ENCODE results near the gene STAMBPL1.

The STAMBPL1 gene

DNA sequence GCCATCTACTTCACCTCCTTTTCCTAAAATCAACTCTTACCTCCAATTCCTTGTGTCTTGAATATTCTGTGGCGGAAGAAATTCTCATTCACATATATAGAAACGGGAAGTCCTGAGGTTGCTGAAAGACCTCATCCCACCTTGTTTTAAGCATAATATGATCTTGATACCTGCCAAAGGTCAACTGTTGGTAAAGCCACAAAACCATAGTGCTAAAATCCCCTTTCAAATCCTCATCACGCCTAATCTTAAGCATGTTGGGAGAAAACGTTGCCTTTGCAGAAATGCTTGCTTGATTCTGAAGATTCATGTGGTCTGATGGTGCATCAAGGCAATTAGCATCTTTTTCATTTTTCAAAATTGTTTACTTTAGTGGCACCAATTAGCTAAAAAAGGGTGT, 36.9 kb upstream of the STAMBPL1 start:
- Mint-ChIP-seq H3K27me3 (peaks cover 0 to 7% of the 10 kb centered on the region in 2 donors), H3K4me3 (no peak overlapping the region), H3K9me3 (no peaks in the 10 kb centered on the region), H3K36me3 (ENCODE audit: insufficient read depth) (no peaks in the 10 kb centered on the region), H3K4me1 (ENCODE audit: low read depth in 2 of 2) (peaks cover 0 to under 1% of the 10 kb centered on the region in 2 donors), H3K27ac (no peak overlapping the region)
- ATAC-seq (replicated peaks), result no peak
- DNase-seq, result no peak

DNA sequence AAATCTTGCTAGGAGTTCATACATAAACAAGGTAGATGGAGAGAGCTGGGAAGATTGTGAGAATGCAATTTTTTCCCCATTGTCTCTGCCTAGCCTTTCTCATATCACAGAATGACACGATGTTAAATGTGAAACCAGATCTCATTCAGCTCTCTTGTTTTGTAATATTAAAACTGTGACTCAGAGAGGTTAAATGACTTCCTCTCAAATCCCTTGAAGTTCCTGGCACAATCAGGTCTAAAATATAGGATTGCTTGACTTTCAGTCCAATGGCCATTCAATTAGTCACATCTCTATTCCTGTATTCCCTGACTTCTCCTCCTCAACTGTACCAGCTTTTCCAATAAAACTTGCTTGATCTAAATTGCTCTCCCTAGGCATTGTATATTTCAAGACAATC, 31.5 kb upstream of the STAMBPL1 start:
- no peaks in the 10 kb centered on the region for H3K9me3 Mint-ChIP-seq

DNA sequence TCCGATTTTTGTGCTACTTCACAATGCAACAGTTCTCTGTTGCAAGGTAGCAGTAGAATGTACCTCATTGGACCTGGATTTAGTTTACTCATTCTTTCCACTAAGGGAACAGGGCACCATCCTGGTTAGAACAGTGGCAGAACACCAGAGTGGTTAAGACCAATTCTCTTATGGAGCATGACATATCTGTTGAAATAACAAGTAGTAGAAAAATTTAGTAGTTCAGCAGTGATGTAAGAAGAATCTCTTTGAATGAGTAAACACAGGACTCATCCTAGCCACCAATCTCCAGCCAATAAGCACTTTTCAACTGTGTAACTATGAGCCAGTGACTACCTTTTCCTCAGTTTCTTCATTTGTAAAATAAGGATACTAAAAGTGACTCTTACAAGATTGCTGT, 30.8 kb upstream of the STAMBPL1 start:
- no peak for ATAC-seq (replicated peaks)
- H3K36me3 Mint-ChIP-seq (ENCODE audit: insufficient read depth), result no peaks in the 10 kb centered on the region
- no peaks in the 10 kb centered on the region for H3K9me3 Mint-ChIP-seq
- DNase-seq, result no peak
- H3K27ac Mint-ChIP-seq, result no peak overlapping the region
- no peak overlapping the region for H3K4me3 Mint-ChIP-seq
- peaks cover 3% of the 10 kb centered on the region in 2 donors for H3K4me1 Mint-ChIP-seq (ENCODE audit: low read depth in 2 of 2)
- H3K27me3 Mint-ChIP-seq, result peaks cover 0 to 7% of the 10 kb centered on the region in 2 donors

More for the DNA sequence above, 31.5 kb upstream of the STAMBPL1 start:
- H3K4me3 Mint-ChIP-seq, result no peak overlapping the region
- peaks cover 0 to 7% of the 10 kb centered on the region in 2 donors for H3K27me3 Mint-ChIP-seq
- no peak overlapping the region for H3K27ac Mint-ChIP-seq
- H3K36me3 Mint-ChIP-seq (ENCODE audit: insufficient read depth), result no peaks in the 10 kb centered on the region
- peaks cover 3% of the 10 kb centered on the region in 2 donors for H3K4me1 Mint-ChIP-seq (ENCODE audit: low read depth in 2 of 2)
- ATAC-seq (replicated peaks) (no peak), DNase-seq (no peak)

GRCh38 chr10:88850712-88851111, 29.3 kb upstream of the STAMBPL1 start:
- H3K27ac Mint-ChIP-seq, result no peak overlapping the region

GRCh38 chr10:88851706-88852105, 28.3 kb upstream of the STAMBPL1 start, which contains the start of gene ANKRD22:
TSS of gene ANKRD22 (minus strand) at chr10:88851844. CDS start at chr10:88851607, 237 bp downstream.
- H3K27ac Mint-ChIP-seq, result no peak within 1 kb of the TSS
- no peak for ATAC-seq (replicated peaks)
- DNase-seq, result no peak
- no peaks in the 10 kb centered on the region for H3K36me3 Mint-ChIP-seq (ENCODE audit: insufficient read depth)
- H3K9me3 Mint-ChIP-seq, result no peaks in the 10 kb centered on the region
- H3K4me1 Mint-ChIP-seq (ENCODE audit: low read depth in 2 of 2), result peaks cover 3% of the 10 kb centered on the region in 2 donors
- H3K27me3 Mint-ChIP-seq, result peaks cover 0 to 7% of the 10 kb centered on the region in 2 donors
- H3K4me3 Mint-ChIP-seq, result no peak within 1 kb of the TSS

More at GRCh38 chr10:88850712-88851111, 29.3 kb upstream of the STAMBPL1 start:
- ATAC-seq (replicated peaks) (no peak), DNase-seq (no peak)
- Mint-ChIP-seq H3K4me3 (no peak overlapping the region), H3K9me3 (no peaks in the 10 kb centered on the region), H3K27me3 (peaks cover 0 to 2% of the 10 kb centered on the region in 2 donors), H3K36me3 (ENCODE audit: insufficient read depth) (no peaks in the 10 kb centered on the region), H3K4me1 (ENCODE audit: low read depth in 2 of 2) (peaks cover 3% of the 10 kb centered on the region in 2 donors)

DNA sequence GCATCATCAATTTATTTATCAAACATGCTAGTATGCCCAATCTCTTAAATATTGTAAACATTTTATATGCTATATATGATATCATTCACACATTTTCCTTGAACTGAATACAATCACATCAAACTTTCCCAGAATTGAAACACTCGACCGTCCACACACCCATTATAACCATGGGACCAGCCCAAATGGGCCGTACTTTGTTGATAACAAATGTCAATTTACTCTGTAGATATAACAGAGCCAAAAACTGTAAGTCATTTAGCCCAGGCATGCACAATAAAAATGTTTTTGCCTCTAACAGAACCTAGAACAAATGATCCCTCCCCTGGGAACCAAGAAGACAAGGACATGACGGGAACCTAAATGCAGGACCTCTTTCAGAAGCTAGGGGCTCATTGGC, 27.7 kb upstream of the STAMBPL1 start:
- Mint-ChIP-seq H3K27me3 (peaks cover 0 to 12% of the 10 kb centered on the region in 2 donors), H3K4me3 (no peak overlapping the region), H3K27ac (no peak overlapping the region), H3K36me3 (ENCODE audit: insufficient read depth) (no peaks in the 10 kb centered on the region), H3K9me3 (no peaks in the 10 kb centered on the region), H3K4me1 (ENCODE audit: low read depth in 2 of 2) (peaks cover 3% of the 10 kb centered on the region in 2 donors)
- no peak for ATAC-seq (replicated peaks)
- DNase-seq, result no peak

DNA sequence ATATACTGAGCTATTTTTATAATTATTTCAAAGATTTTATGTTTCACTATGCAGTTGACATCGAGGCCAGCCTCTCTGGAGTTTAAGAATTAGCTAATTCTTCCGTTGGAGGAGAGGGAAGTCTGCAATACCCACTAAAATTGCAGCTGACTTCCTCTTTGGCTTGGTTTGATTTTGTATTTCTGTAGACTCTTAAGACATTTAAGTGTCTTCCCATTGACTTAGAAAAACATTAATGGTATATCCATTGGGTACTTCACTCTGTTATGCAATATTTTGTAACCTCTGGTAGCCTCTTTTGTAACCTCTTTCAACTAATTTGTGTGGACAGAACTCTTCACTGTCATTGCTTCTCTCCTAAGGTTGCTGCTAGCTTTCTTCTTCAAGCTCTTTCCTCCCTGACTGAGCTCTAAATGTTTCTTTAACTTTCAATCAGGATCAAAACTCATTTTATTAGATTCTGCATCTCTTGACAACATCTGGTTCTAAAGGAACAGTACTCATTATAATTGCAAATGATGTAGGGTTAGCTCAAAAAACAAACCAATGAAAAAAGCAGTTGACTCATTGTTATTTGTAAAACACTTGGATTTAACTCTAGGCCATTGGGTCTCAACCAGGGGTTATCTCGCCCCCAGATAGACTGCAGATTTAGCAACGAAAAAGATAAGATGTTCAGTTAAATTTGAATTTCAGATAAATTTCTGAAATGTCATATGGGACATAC, 26.7 kb upstream of the STAMBPL1 start:
- no peak for ATAC-seq (replicated peaks)
- no peaks in the 10 kb centered on the region for H3K9me3 Mint-ChIP-seq
- H3K27ac Mint-ChIP-seq, result no peak overlapping the region
- no peaks in the 10 kb centered on the region for H3K36me3 Mint-ChIP-seq (ENCODE audit: insufficient read depth)
- peaks cover 0 to 12% of the 10 kb centered on the region in 2 donors for H3K27me3 Mint-ChIP-seq
- peaks cover 2 to 3% of the 10 kb centered on the region in 2 donors for H3K4me1 Mint-ChIP-seq (ENCODE audit: low read depth in 2 of 2)
- H3K4me3 Mint-ChIP-seq, result no peak overlapping the region
- DNase-seq, result no peak

- H3K4me1 Mint-ChIP-seq (ENCODE audit: low read depth in 2 of 2), result peaks cover 0 to 5% of the 10 kb centered on the region in 2 donors
- H3K27ac Mint-ChIP-seq, result no peak overlapping the region
- DNase-seq, result no peak
- H3K27me3 Mint-ChIP-seq, result peaks cover 0 to 21% of the 10 kb centered on the region in 2 donors
- H3K36me3 Mint-ChIP-seq (ENCODE audit: insufficient read depth), result no peaks in the 10 kb centered on the region
- no peak for ATAC-seq (replicated peaks)
- no peaks in the 10 kb centered on the region for H3K9me3 Mint-ChIP-seq
- no peak overlapping the region for H3K4me3 Mint-ChIP-seq
Measured at GRCh38 chr10:88854684-88855083, 25.4 kb upstream of the STAMBPL1 start.

- H3K9me3 Mint-ChIP-seq, result no peaks in the 10 kb centered on the region
- H3K27me3 Mint-ChIP-seq, result peaks cover 7 to 30% of the 10 kb centered on the region in 2 donors
- DNase-seq (no peak), ATAC-seq (replicated peaks) (no peak)
- no peak overlapping the region for H3K4me3 Mint-ChIP-seq
- no peak overlapping the region for H3K27ac Mint-ChIP-seq
- H3K4me1 Mint-ChIP-seq (ENCODE audit: low read depth in 2 of 2), result peaks cover 0 to 2% of the 10 kb centered on the region in 2 donors
- H3K36me3 Mint-ChIP-seq (ENCODE audit: insufficient read depth), result no peaks in the 10 kb centered on the region
Measured at GRCh38 chr10:88857831-88858230, 22.2 kb upstream of the STAMBPL1 start.

GRCh38 chr10:88858491-88858890, 21.6 kb upstream of the STAMBPL1 start:
- H3K36me3 Mint-ChIP-seq (ENCODE audit: insufficient read depth), result no peaks in the 10 kb centered on the region
- ATAC-seq (replicated peaks) (no peak), DNase-seq (no peak)
- no peak overlapping the region for H3K4me3 Mint-ChIP-seq
- peaks cover 0 to 2% of the 10 kb centered on the region in 2 donors for H3K4me1 Mint-ChIP-seq (ENCODE audit: low read depth in 2 of 2)
- no peak overlapping the region for H3K27ac Mint-ChIP-seq
- no peaks in the 10 kb centered on the region for H3K9me3 Mint-ChIP-seq
- H3K27me3 Mint-ChIP-seq, result peaks cover 13 to 36% of the 10 kb centered on the region in 2 donors

- no peaks in the 10 kb centered on the region for H3K9me3 Mint-ChIP-seq
- H3K27ac Mint-ChIP-seq, result no peak overlapping the region
- peaks cover 0 to 2% of the 10 kb centered on the region in 2 donors for H3K4me1 Mint-ChIP-seq (ENCODE audit: low read depth in 2 of 2)
Measured at GRCh38 chr10:88861036-88861435, 19.0 kb upstream of the STAMBPL1 start.

DNA sequence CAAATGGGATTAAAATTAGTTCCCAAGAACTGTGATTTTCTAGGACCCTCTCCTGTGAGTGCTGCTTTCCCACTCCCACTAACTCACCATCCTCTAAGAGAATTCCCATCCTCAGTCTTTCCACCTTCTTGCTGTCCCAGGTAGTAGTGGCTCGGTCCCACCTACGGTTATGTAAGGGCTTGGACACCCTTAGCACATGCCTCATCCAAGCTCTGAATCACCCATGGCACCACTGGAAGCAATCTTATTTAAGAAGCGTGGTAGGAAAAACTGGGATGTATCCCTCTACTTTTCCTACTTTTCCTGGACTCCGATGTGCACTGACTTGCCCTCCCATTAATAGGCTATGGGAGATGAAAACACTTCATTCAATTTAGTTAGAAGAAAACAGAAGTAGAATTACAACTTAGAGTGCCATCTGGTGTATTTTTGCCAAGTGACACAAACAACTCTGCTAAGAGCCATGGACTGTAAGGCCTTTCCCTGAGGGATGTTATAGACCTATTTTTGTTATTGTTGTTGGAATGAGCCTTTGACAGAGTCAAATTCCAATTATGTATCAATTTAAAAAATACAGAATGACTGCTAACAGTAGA, 14.7 kb upstream of the STAMBPL1 start:
- Mint-ChIP-seq H3K9me3 (no peaks in the 10 kb centered on the region), H3K4me1 (ENCODE audit: low read depth in 2 of 2) (no peaks in the 10 kb centered on the region), H3K4me3 (no peak overlapping the region), H3K27ac (no peak overlapping the region), H3K27me3 (peaks cover 13 to 24% of the 10 kb centered on the region in 2 donors), H3K36me3 (ENCODE audit: insufficient read depth) (no peaks in the 10 kb centered on the region)
- ATAC-seq (replicated peaks), result no peak
- DNase-seq, result no peak

More at GRCh38 chr10:88861036-88861435, 19.0 kb upstream of the STAMBPL1 start:
- H3K4me3 Mint-ChIP-seq, result no peak overlapping the region
- DNase-seq (no peak), ATAC-seq (replicated peaks) (no peak)
- H3K27me3 Mint-ChIP-seq, result peaks cover 13 to 44% of the 10 kb centered on the region in 2 donors
- H3K36me3 Mint-ChIP-seq (ENCODE audit: insufficient read depth), result no peaks in the 10 kb centered on the region

DNA sequence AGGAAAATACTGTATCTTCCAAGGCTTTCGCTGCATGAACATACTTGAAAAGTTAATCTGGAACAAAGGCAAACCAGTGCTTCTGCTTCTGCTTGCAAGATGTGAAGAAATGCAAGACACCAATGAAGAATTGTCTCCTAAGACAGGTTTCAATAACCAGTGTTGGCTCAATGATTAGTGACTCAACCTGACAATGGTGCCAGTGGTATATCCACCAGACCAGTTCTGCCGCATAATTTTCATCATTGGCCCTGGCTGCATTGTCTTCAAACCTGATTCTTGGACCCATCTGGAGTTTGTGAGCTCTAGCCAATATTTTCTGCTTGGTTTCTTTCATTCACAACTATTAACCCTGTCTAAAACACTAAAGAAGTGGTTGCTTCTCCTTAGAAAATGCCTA, 13.6 kb upstream of the STAMBPL1 start:
- Mint-ChIP-seq H3K36me3 (ENCODE audit: insufficient read depth) (no peaks in the 10 kb centered on the region), H3K9me3 (no peaks in the 10 kb centered on the region), H3K4me1 (ENCODE audit: low read depth in 2 of 2) (no peaks in the 10 kb centered on the region), H3K4me3 (no peak overlapping the region), H3K27ac (no peak overlapping the region), H3K27me3 (peaks cover 13 to 24% of the 10 kb centered on the region in 2 donors)
- no peak for ATAC-seq (replicated peaks)
- DNase-seq, result no peak

DNA sequence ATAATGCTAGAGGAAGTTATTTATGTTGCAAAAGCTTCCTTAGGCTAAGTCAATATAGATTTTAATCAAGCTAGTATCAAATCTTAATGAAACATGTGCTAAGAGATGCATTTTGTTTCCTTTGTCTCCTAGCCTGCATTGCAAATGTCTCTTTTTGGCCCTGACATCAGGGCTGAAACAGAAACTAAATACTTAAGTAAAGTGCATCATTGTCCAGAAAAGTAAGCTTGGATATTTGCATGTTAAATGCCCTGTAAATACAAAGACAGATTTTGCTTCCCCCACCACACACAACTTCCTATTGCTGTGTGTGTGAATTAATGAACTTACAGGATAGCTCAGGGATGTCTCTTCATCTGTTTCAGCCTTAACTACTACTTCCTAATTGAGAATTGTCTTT, 10.0 kb upstream of the STAMBPL1 start:
- Mint-ChIP-seq H3K4me1 (ENCODE audit: low read depth in 2 of 2) (no peaks in the 10 kb centered on the region), H3K4me3 (no peak overlapping the region), H3K27ac (no peak overlapping the region), H3K9me3 (no peaks in the 10 kb centered on the region), H3K36me3 (ENCODE audit: insufficient read depth) (no peaks in the 10 kb centered on the region), H3K27me3 (no peaks in the 10 kb centered on the region)
- no peak for ATAC-seq (replicated peaks)
- DNase-seq, result no peak
